ENCODE data around the gene PTRHD1.

The PTRHD1 gene

GRCh38 chr2:24756789-24757188, 36.4 kb downstream of the PTRHD1 start:
- no peak for DNase-seq (ENCODE audit: low spot score)

GRCh38 chr2:24754985-24755705, 38.0 kb downstream of the PTRHD1 start:
- no peak for DNase-seq (ENCODE audit: low spot score)

- no peak for DNase-seq (ENCODE audit: low spot score)
Observed at GRCh38 chr2:24749069-24749691, 44.0 kb downstream of the PTRHD1 start.

GRCh38 chr2:24747299-24747698, 45.9 kb downstream of the PTRHD1 start:
- no peak for DNase-seq (ENCODE audit: low spot score)

GRCh38 chr2:24745825-24746224, 47.4 kb downstream of the PTRHD1 start:
- DNase-seq (ENCODE audit: low spot score), result no peak

- DNase-seq (ENCODE audit: low spot score), result no peak
Observed at GRCh38 chr2:24744356-24744755, 48.8 kb downstream of the PTRHD1 start.

- DNase-seq (ENCODE audit: low spot score), result no peak
Observed at GRCh38 chr2:24743924-24744323, 49.3 kb downstream of the PTRHD1 start.

- DNase-seq (ENCODE audit: low spot score), result no peak
Observed at GRCh38 chr2:24742730-24743129, 50.5 kb downstream of the PTRHD1 start.

- DNase-seq (ENCODE audit: low spot score), result no peak
Observed at GRCh38 chr2:24740142-24740541, 53.0 kb downstream of the PTRHD1 start.

Measured in COLO829 (cell line).